Esophagus squamous epithelium (tissue), 5 donors: Measurements from ENCODE around the gene PRRX2. TPM values are rescaled to one million over a fixed set of nuclear protein-coding genes. Genes with fewer than 3 reads are reported as not detected.
"Not testable (repeated sequence)": the region's sequence is repeated elsewhere in the genome, so short reads cannot be mapped to it uniquely, and the experiment has no call there.

Experiments
- DNase-seq: peaks from one replicate; lab custom pipeline; 2025; lab: John Stamatoyannopoulos, UW
- H3K27ac ChIP-seq, 4 donors: fragments of 200-600 bp; sonication (generic); one replicate each; pipeline ENCODE4 v1.5.1; 2016 to 2019; ENCODE audit warnings: mild to moderate bottlenecking in 1 of 4
- H3K27me3 ChIP-seq, 4 donors: fragments of 200-600 bp; sonication (generic); 1 replicate in 3 of 4; 2 replicates in 1 of 4; pipeline versions ENCODE4 v1.5.1 to v1.6.0; 2017 to 2021; ENCODE audit warnings: antibody characterized with exemption in 1 of 4
- H3K36me3 ChIP-seq, 3 donors: fragments of 200-600 bp; sonication (generic); one replicate each; pipeline ENCODE4 v1.5.1; 2016 to 2019
- H3K4me1 ChIP-seq, 3 donors: fragments of 200-600 bp; sonication (generic); one replicate each; pipeline ENCODE4 v1.5.1; 2017 to 2019
- H3K4me3 ChIP-seq, 4 donors: fragments of 200-600 bp; sonication (generic); 1 replicate in 3 of 4; 2 replicates in 1 of 4; pipeline ENCODE4 v1.5.1; 2016 to 2019; ENCODE audit warnings: mild to moderate bottlenecking in 2 of 4, moderate library complexity in 1 of 4
- H3K9me3 ChIP-seq, 3 donors: fragments of 200-600 bp; sonication (generic); one replicate each; pipeline ENCODE4 v1.5.1; 2016 to 2019
- POLR2A ChIP-seq, 4 donors: fragments of 450-650 bp; IDR thresholded peaks; one replicate each; pipeline ENCODE4 v1.6.1; 2017; ENCODE audit warnings: antibody characterized with exemption in 4 of 4, mild to moderate bottlenecking in 4 of 4, moderate library complexity in 3 of 4
- WGBS, 2 donors: methylation state at CpG; one replicate each; pipeline ENCODE4 v1.1.5; 2018; 5-methylcytosine and 5-hydroxymethylcytosine counted together
- intact Hi-C: fragments of 100-400 bp; cut with DNase I; formaldehyde crosslinking; loops from one replicate; pipeline ENCODE4 v1.15.0; 2022
- total RNA-seq, 4 donors: library from RNA; depleted of rRNA; stranded (reverse); fragments of >200 nt; gene quantifications; one replicate each; pipeline ENCODE4 v1.1.0, GENCODE V29; 2016
- TF ChIP-seq, protein P1 (sequence below), 6 experiments: fragments of 450-650 bp in 4 of 6; fragments of 200-600 bp in 2 of 6; sonication (generic) in 2 of 6; IDR thresholded peaks; one replicate each; pipeline ENCODE4 v1.5.1; 2016 to 2019; ENCODE audit warnings: antibody characterized with exemption in 6 of 6, mild to moderate bottlenecking in 4 of 6, moderate library complexity in 4 of 6
- donor health status: DM: yes; HTN: yes; CAD: no.

Gene PRRX2
- total RNA-seq, 4 donors from 2014 or later: 0.82 to 3.8 (median 2.3) TPM

DNA sequence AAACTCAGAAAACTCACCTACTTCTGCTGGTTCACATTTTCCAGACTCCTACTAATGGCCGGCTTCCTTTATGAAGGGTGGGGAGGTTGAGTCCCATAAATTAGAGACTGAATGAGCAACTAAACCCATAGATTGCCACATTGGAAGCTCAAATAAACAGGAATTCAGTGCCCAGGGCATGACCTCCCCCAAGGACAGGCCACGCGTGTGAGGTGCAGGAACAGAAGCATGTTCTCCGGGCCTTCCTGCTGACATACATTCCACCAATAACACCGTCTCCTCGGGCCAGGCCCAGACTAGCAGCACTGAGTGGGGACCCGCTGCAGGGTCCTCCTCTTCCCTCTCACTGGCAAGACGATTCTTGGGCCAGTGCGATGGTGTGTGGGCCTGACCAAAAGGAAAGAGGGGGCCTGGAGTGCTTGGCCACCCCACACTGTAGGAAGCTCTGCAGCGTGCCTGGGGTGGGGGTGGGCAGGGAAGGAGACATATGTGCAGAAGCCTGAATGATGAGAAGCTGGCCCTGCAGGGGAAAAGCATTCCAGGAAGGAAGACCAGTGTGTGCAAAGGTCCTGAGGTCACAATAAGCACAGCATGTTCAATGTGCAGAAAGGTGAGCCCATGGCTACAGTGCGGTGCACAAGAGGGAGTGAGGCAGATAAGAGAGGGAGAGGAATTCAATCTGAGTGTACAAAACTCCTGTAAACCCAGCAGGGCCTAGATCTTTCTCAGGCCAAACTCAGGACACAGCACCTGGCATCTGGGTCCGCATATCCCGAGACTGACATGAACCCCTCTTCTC lies 75.4 kb downstream of the PRRX2 start:
- H3K4me1 ChIP-seq: peaks cover 3 to 17% (median 6%) of the 10 kb centered on the region in 3 donors

DNA sequence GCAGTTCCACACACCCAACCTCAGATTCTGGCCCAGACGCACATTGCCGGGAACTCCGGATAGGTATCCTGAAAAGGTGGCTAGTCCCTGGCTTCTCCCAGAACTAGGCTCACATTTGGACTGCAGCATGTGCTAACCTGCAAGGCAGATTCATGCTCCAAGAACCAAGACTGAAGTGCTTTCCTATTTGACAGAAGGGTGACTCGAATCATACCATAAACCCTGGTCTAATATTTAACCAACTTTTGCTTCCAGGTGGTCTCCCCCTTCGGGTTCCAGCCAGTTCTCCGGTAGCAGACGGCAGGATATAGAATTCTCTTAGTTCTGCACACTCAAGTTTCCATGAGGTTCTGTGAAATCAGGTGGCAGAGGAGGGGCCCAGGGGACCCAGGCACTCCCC lies 79.8 kb downstream of the PRRX2 start:
- 62 to 65% methylated on average over 5 to 7 of the region's 7 CpGs for WGBS, 2 donors

More for the DNA sequence above, 75.4 kb downstream of the PRRX2 start:
- no peaks in the 10 kb centered on the region for H3K9me3 ChIP-seq
- no peak for TF ChIP-seq POLR2A (IDR thresholded peaks at IDR 0.05)
- TF ChIP-seq, protein P1, sequence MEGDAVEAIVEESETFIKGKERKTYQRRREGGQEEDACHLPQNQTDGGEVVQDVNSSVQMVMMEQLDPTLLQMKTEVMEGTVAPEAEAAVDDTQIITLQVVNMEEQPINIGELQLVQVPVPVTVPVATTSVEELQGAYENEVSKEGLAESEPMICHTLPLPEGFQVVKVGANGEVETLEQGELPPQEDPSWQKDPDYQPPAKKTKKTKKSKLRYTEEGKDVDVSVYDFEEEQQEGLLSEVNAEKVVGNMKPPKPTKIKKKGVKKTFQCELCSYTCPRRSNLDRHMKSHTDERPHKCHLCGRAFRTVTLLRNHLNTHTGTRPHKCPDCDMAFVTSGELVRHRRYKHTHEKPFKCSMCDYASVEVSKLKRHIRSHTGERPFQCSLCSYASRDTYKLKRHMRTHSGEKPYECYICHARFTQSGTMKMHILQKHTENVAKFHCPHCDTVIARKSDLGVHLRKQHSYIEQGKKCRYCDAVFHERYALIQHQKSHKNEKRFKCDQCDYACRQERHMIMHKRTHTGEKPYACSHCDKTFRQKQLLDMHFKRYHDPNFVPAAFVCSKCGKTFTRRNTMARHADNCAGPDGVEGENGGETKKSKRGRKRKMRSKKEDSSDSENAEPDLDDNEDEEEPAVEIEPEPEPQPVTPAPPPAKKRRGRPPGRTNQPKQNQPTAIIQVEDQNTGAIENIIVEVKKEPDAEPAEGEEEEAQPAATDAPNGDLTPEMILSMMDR (IDR thresholded peaks at IDR 0.05): no peak
- DNase-seq: no peak
- no peaks in the 10 kb centered on the region for H3K36me3 ChIP-seq
- intact Hi-C loops: no loop called here
- peaks cover 0 to 10% (median 0%) of the 10 kb centered on the region in 4 donors for H3K27me3 ChIP-seq
- H3K27ac ChIP-seq: no peak overlapping the region
- 95 to 96% methylated on average over 8 to 9 of the region's 13 CpGs for WGBS, 2 donors
- H3K4me3 ChIP-seq: no peak overlapping the region

DNA sequence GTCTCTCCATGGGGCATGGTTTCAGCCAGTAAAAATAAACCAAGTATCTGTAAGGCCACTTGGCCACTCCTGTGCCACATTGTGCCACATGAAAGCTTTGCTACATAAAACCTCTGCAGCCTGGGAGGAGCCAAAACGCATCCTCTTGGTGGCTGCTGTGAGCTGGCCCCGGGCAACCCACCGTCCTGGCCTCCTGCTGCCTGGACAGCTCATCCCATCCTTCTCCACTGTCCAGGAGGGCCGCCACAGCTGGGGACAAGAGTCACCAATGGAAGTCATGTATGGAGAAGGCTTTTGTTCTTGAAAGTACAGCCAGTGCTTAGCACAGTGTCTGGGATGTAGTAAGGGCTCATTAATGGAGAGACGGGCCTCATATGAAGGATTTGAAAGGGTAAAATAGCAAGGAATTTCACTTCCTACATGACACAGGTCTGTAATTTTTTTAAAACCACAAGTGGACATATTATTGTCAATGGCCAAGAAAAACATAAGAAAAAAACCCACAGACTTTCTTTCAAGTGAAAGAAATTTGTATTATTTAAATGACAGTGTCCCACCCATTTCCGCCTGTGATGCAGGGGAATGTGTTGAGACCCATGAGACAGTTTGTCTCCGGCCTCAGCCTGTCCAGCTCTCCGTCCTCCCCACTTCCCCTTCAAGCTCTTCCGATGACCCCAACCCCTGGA lies 80.8 kb downstream of the PRRX2 start:
- WGBS, 2 donors: 73 to 80% methylated on average over 8 of the region's 9 CpGs
- H3K27ac ChIP-seq: no peak overlapping the region
- no peaks in the 10 kb centered on the region for H3K27me3 ChIP-seq
- peaks cover 0 to 16% (median under 1%) of the 10 kb centered on the region in 3 donors for H3K4me1 ChIP-seq
- peaks cover 0 to 17% (median 0%) of the 10 kb centered on the region in 3 donors for H3K36me3 ChIP-seq
- H3K4me3 ChIP-seq: no peak overlapping the region
- intact Hi-C loops: no loop called here
- no peak for DNase-seq
- no peaks in the 10 kb centered on the region for H3K9me3 ChIP-seq
- TF ChIP-seq POLR2A (IDR thresholded peaks at IDR 0.05): no peak
- TF ChIP-seq, protein P1 (IDR thresholded peaks at IDR 0.05): no peak

More for the DNA sequence above, 79.8 kb downstream of the PRRX2 start:
- Histone ChIP-seq H3K36me3 (peaks cover 0 to 17% (median 0%) of the 10 kb centered on the region in 3 donors), H3K4me1 (peaks cover 0 to 5% (median 0%) of the 10 kb centered on the region in 3 donors), H3K27ac (no peak overlapping the region), H3K4me3 (no peak overlapping the region), H3K9me3 (no peaks in the 10 kb centered on the region), H3K27me3 (no peaks in the 10 kb centered on the region)
- intact Hi-C loops: no loop called here
- no peak for TF ChIP-seq POLR2A (IDR thresholded peaks at IDR 0.05)
- TF ChIP-seq, protein P1 (IDR thresholded peaks at IDR 0.05): no peak
- DNase-seq: no peak

GRCh38 chr9:129748249-129748648 lies 82.8 kb downstream of the PRRX2 start:
- H3K9me3 ChIP-seq: no peaks in the 10 kb centered on the region
- no peak overlapping the region for H3K4me3 ChIP-seq
- intact Hi-C loops: no loop called here
- 76 to 80% methylated on average over 5 of the region's 5 CpGs for WGBS, 2 donors
- peaks cover 18 to 36% (median 19%) of the 10 kb centered on the region in 3 donors for H3K4me1 ChIP-seq
- H3K27ac ChIP-seq: no peak overlapping the region
- H3K36me3 ChIP-seq: peaks cover 0 to 17% (median 0%) of the 10 kb centered on the region in 3 donors
- no peak for TF ChIP-seq POLR2A (IDR thresholded peaks at IDR 0.05)
- TF ChIP-seq, protein P1 (IDR thresholded peaks at IDR 0.05): no peak
- peaks cover 0 to 2% (median 0%) of the 10 kb centered on the region in 4 donors for H3K27me3 ChIP-seq
- DNase-seq: no peak

- H3K4me3 ChIP-seq, intact Hi-C loops, DNase-seq, H3K9me3 ChIP-seq, H3K27ac ChIP-seq, H3K27me3 ChIP-seq: not testable (repeated sequence)
- 82 to 91% methylated on average over 4 of the region's 4 CpGs for WGBS, 2 donors
- Histone ChIP-seq H3K36me3 (peaks cover 0 to 17% (median 0%) of the 10 kb centered on the region in 3 donors), H3K4me1 (peaks cover 19 to 39% (median 20%) of the 10 kb centered on the region in 3 donors)
These were observed 83.6 kb downstream of the PRRX2 start for GRCh38 chr9:129749052-129749451.
